Lower leg skin (tissue), 3 donors: Measurements from ENCODE around the gene RAB27B.

Experiments
- POLR2A ChIP-seq, 2 donors: fragments of 450-650 bp; IDR thresholded peaks; one replicate each; pipeline ENCODE4 v1.6.1; 2016 to 2017; ENCODE audit warnings: antibody characterized with exemption in 2 of 2, mild to moderate bottlenecking in 1 of 2, moderate library complexity in 1 of 2
- TF ChIP-seq, protein P1 (sequence below), 3 donors: fragments of 450-650 bp; IDR thresholded peaks; one replicate each; pipeline ENCODE4 v1.5.1; 2016; ENCODE audit warnings: antibody characterized with exemption in 3 of 3, mild to moderate bottlenecking in 3 of 3, moderate library complexity in 2 of 3

DNA sequence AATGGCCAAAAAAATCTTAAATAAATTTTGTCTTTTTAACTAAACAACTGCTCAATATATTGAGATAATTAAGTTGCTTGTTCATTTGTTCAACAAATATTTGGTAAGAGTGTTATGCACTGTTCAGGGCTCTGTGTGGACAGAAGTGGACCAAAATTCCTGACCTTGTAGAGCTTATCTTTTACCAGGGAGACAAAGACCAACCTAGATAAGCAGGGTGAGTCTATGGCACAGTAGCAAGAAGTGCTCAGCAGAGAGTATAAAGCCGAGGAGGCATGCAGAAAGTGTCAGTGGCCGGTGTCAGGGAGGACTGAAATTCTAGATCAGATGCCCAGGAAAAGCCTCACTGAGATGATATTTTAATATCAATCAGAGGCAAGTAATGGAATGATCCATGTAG lies 2.6 kb downstream of the RAB27B start:
- TF ChIP-seq, protein P1, sequence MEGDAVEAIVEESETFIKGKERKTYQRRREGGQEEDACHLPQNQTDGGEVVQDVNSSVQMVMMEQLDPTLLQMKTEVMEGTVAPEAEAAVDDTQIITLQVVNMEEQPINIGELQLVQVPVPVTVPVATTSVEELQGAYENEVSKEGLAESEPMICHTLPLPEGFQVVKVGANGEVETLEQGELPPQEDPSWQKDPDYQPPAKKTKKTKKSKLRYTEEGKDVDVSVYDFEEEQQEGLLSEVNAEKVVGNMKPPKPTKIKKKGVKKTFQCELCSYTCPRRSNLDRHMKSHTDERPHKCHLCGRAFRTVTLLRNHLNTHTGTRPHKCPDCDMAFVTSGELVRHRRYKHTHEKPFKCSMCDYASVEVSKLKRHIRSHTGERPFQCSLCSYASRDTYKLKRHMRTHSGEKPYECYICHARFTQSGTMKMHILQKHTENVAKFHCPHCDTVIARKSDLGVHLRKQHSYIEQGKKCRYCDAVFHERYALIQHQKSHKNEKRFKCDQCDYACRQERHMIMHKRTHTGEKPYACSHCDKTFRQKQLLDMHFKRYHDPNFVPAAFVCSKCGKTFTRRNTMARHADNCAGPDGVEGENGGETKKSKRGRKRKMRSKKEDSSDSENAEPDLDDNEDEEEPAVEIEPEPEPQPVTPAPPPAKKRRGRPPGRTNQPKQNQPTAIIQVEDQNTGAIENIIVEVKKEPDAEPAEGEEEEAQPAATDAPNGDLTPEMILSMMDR (IDR thresholded peaks at IDR 0.05): no peak
- no peak for TF ChIP-seq POLR2A (IDR thresholded peaks at IDR 0.05)
